Measurements from ENCODE around the gene USP2. TPM values are rescaled to one million over a fixed set of nuclear protein-coding genes. Genes with fewer than 3 reads are reported as not detected.

The USP2 gene
- total RNA-seq, 1 experiment from 2014 or later = 3.1 TPM

GRCh38 chr11:119335655-119336543, 45.6 kb downstream of the USP2 start:
- CTCF ChIA-PET = interaction anchor here (2.1 kb wide), 1 partner anchor 38 kb away, joined by 6 read pairs; no protein-coding TSS in a partner anchor
- H3K27ac ChIP-seq (ENCODE audit: low read length) = peak overlapping the region; percentile 98
- TF ChIP-seq SIN3A (IDR thresholded peaks at IDR 0.05; ENCODE audit: borderline replicate concordance, insufficient read depth, low read depth, low read length) (no peak), CTCF (IDR thresholded peaks at IDR 0.05) (no peak), REST (IDR thresholded peaks at IDR 0.05; ENCODE audit: insufficient read depth in 1 of 2, low read depth in 2 of 2, low read length in 1 of 2) (no peak), TCF7L2 (IDR thresholded peaks at IDR 0.05; ENCODE audit: low read depth, low read length) (no peak), POLR2AphosphoS5 (IDR thresholded peaks at IDR 0.05; ENCODE audit: low read depth, low read length) (no peak)
- DNase-seq (ENCODE audit: low read depth, low spot score) (no peak), ATAC-seq (no peak)
- POLR2A ChIA-PET = no interaction called here
- intact Hi-C loops (cut with micrococcal nuclease; ENCODE audit: unreplicated experiment) = loop anchor here (5.0 kb wide), 1 partner anchor 36 kb away; no protein-coding TSS in a partner anchor
- no peaks in the 10 kb centered on the region for H3K36me3 ChIP-seq (ENCODE audit: control insufficient read depth, insufficient read depth, low read length)
- H3K9me3 ChIP-seq (ENCODE audit: control insufficient read depth, insufficient read depth, low read depth, low read length) = no peaks in the 10 kb centered on the region
- BruUV-seq (replicated peaks) = no TSS peak
- H3K4me3 ChIP-seq (ENCODE audit: low read depth in 2 of 2, low read length in 2 of 2) = peak overlapping the region; percentile 84 to 95; a peak in 3 of 4 replicates
- H3K4me1 ChIP-seq (ENCODE audit: control insufficient read depth, insufficient read depth, low read length) = peaks cover 40% of the 10 kb centered on the region
- H3K27me3 ChIP-seq (ENCODE audit: control insufficient read depth, insufficient read depth, low read length) = no peaks in the 10 kb centered on the region
- in situ Hi-C loops (cut with HindIII; ENCODE audit: low pct_unique_long_range_greater_than_20kb, low sequenced_read_pairs) = no loop called here

DNA sequence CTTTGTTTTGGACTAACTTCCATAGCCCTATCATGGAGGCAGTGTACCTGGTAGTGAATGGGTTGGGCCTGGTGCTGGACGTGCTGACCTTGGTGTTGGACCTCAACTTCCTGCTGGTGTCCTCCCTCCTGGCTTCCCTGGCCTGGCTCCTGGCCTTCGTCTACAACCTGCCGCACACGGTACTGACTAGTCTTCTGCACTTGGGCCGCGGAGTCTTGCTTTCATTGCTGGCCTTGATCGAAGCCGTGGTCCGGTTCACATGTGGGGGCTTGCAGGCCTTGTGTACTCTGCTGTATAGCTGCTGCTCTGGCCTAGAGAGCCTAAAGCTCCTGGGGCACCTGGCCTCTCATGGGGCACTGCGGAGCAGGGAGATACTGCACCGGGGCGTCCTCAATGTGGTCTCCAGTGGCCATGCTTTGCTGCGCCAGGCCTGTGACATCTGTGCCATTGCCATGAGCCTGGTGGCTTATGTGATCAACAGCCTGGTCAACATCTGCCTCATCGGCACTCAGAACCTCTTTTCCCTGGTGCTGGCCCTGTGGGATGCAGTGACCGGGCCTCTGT, 46.3 kb downstream of the USP2 start:
- CTCF ChIA-PET = interaction anchor here (2.1 kb wide), 1 partner anchor 39 kb away, joined by 6 read pairs; no protein-coding TSS in a partner anchor
- H3K4me1 ChIP-seq (ENCODE audit: control insufficient read depth, insufficient read depth, low read length) = peaks cover 40% of the 10 kb centered on the region
- DNase-seq (ENCODE audit: low read depth, low spot score) = no peak
- H3K9me3 ChIP-seq (ENCODE audit: control insufficient read depth, insufficient read depth, low read depth, low read length) = no peaks in the 10 kb centered on the region
- ATAC-seq = no peak
- POLR2A ChIA-PET = interaction anchor here (0.6 kb wide), 1 partner anchor 302 kb away, joined by 10 read pairs; no protein-coding TSS in a partner anchor
- H3K27ac ChIP-seq (ENCODE audit: low read length) = peak overlapping the region; percentile 98
- in situ Hi-C loops (cut with HindIII; ENCODE audit: low pct_unique_long_range_greater_than_20kb, low sequenced_read_pairs) (no loop called here), intact Hi-C loops (cut with micrococcal nuclease; ENCODE audit: unreplicated experiment) (loop anchor here (5.0 kb wide), 1 partner anchor 37 kb away; no protein-coding TSS in a partner anchor)
- H3K36me3 ChIP-seq (ENCODE audit: control insufficient read depth, insufficient read depth, low read length) = no peaks in the 10 kb centered on the region
- no TSS peak for BruUV-seq (replicated peaks)
- TF ChIP-seq TCF7L2 (IDR thresholded peaks at IDR 0.05; ENCODE audit: low read depth, low read length) = no peak
- no peak for TF ChIP-seq SIN3A (IDR thresholded peaks at IDR 0.05; ENCODE audit: borderline replicate concordance, insufficient read depth, low read depth, low read length)
- no peak for TF ChIP-seq POLR2AphosphoS5 (IDR thresholded peaks at IDR 0.05; ENCODE audit: low read depth, low read length)
- TF ChIP-seq CTCF (IDR thresholded peaks at IDR 0.05) = no peak
- TF ChIP-seq REST (IDR thresholded peaks at IDR 0.05; ENCODE audit: insufficient read depth in 1 of 2, low read depth in 2 of 2, low read length in 1 of 2) = no peak
- no peaks in the 10 kb centered on the region for H3K27me3 ChIP-seq (ENCODE audit: control insufficient read depth, insufficient read depth, low read length)
- H3K4me3 ChIP-seq (ENCODE audit: low read depth in 2 of 2, low read length in 2 of 2) = peak overlapping the region; percentile 84 to 95

Measured in Panc1 (cell line).